WERI-Rb-1 (cell line): Measurements from ENCODE around the gene ACOT8.
"Not testable (repeated sequence)": the region's sequence is repeated elsewhere in the genome, so short reads cannot be mapped to it uniquely, and the experiment has no call there.

Source experiments
- DNase-seq: peaks from one replicate; pipeline ENCODE4 v3.0.0-alpha.2; 2020
- H3K27ac ChIP-seq: fragments of 250-450 bp; sonication (Bioruptor Pico); 2 replicates; pipeline ENCODE4 v1.5.1; 2020; ENCODE audit warnings: mild to moderate bottlenecking, moderate library complexity
- H3K27me3 ChIP-seq: fragments of 250-450 bp; sonication (Bioruptor Pico); 2 replicates; pipeline ENCODE4 v1.5.1; 2021; ENCODE audit warnings: mild to moderate bottlenecking, low read depth, moderate library complexity; ENCODE audit not compliant: insufficient read depth, severe bottlenecking
- H3K36me3 ChIP-seq: fragments of 250-450 bp; sonication (Bioruptor Pico); 2 replicates; pipeline ENCODE4 v1.5.1; 2020; ENCODE audit warnings: mild to moderate bottlenecking, moderate library complexity
- H3K4me3 ChIP-seq: 2 replicates; pipeline ENCODE4 v1.5.1; 2011; ENCODE audit warnings: low read depth, mild to moderate bottlenecking, control low read depth, low read length
- H3K9me3 ChIP-seq: fragments of 250-450 bp; sonication (Bioruptor Pico); 2 replicates; pipeline ENCODE4 v1.5.1; 2021; ENCODE audit warnings: mild to moderate bottlenecking, moderate library complexity; ENCODE audit not compliant: severe bottlenecking
- TF ChIP-seq, protein P1 (sequence below): IDR thresholded peaks from 2 replicates; pipeline ENCODE4 v1.5.1; 2011; ENCODE audit warnings: low read depth, mild to moderate bottlenecking, control low read depth, inconsistent platforms, low read length

The ACOT8 gene

GRCh38 chr20:45833030-45833882 lies 23.9 kb downstream of the ACOT8 start, which contains the start of gene SNX21:
TSS of gene SNX21 (plus strand) at chr20:45833799. CDS start at chr20:45833920, 121 bp downstream.
- TF ChIP-seq, protein P1, sequence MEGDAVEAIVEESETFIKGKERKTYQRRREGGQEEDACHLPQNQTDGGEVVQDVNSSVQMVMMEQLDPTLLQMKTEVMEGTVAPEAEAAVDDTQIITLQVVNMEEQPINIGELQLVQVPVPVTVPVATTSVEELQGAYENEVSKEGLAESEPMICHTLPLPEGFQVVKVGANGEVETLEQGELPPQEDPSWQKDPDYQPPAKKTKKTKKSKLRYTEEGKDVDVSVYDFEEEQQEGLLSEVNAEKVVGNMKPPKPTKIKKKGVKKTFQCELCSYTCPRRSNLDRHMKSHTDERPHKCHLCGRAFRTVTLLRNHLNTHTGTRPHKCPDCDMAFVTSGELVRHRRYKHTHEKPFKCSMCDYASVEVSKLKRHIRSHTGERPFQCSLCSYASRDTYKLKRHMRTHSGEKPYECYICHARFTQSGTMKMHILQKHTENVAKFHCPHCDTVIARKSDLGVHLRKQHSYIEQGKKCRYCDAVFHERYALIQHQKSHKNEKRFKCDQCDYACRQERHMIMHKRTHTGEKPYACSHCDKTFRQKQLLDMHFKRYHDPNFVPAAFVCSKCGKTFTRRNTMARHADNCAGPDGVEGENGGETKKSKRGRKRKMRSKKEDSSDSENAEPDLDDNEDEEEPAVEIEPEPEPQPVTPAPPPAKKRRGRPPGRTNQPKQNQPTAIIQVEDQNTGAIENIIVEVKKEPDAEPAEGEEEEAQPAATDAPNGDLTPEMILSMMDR, result no peak
- peaks cover 8% of the 10 kb centered on the region; the same call in 1 of the 2 replicates for H3K36me3 ChIP-seq
- H3K4me3 ChIP-seq, result peak within 1 kb of the TSS; percentile 67
- DNase-seq, result peak; percentile 82
- H3K27ac ChIP-seq, result peak within 1 kb of the TSS; percentile 56
- H3K9me3 ChIP-seq, result no peaks in the 10 kb centered on the region
- H3K27me3 ChIP-seq, result no peaks in the 10 kb centered on the region

GRCh38 chr20:45832619-45833018 lies 24.6 kb downstream of the ACOT8 start:
- TF ChIP-seq, protein P1, result no peak
- H3K27me3 ChIP-seq, result no peaks in the 10 kb centered on the region
- no peak overlapping the region; the same call in 1 of the 2 replicates for H3K27ac ChIP-seq
- no peaks in the 10 kb centered on the region for H3K9me3 ChIP-seq
- H3K36me3 ChIP-seq, result peaks cover 8% of the 10 kb centered on the region; the same call in 1 of the 2 replicates
- DNase-seq, result no peak
- H3K4me3 ChIP-seq, result no peak overlapping the region

DNA sequence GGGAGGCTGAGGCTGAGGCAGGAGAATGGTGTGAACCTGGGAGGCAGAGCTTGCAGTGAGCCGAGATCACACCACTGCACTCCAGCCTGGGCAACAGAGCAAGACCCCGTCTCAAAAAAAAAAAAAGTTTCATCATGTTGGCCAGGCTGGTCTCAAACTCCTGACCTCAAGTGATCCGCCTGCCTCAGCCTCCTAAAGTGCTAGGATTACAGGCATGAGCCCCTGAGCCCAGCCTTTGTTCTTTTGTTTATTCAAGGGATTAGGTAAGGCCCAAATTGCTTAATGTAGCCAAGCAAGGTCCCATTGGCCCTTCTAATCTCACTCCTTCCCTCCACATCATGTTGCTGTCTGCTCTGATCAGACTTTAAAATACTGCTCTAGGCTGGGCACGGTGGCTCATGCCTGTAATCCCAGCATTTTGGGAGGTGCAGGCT lies 27.5 kb downstream of the ACOT8 start:
- H3K36me3 ChIP-seq, H3K4me3 ChIP-seq, H3K27ac ChIP-seq, H3K9me3 ChIP-seq, DNase-seq, H3K27me3 ChIP-seq: not testable (repeated sequence)

DNA sequence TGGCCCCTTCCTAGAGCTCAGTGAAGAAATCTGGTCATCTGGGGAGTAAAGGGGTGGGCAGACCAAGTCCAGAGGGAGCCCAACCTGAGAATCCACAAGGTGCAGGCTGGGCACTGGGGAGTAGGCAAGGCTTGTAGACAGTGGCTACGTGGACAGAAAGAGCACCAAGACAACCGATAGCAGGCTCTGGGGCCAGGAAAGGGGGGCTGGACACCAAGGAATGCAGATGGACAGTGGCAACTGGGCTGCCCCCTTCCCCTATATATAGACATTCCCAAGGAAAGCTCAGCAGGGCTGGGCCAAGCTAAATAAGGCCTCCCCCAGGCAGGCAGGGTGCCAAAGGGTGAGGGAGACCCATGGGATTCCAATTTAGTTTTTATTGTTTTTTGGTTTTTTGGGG lies 28.6 kb downstream of the ACOT8 start:
- Histone ChIP-seq H3K36me3 (no peaks in the 10 kb centered on the region), H3K9me3 (no peaks in the 10 kb centered on the region), H3K27ac (no peak overlapping the region), H3K27me3 (no peaks in the 10 kb centered on the region), H3K4me3 (no peak overlapping the region)
- TF ChIP-seq, protein P1, result no peak
- DNase-seq, result no peak

- H3K4me3 ChIP-seq, result no peak overlapping the region
- TF ChIP-seq, protein P1, result no peak
- DNase-seq, result no peak
- no peaks in the 10 kb centered on the region for H3K9me3 ChIP-seq
- no peaks in the 10 kb centered on the region for H3K36me3 ChIP-seq
- no peak overlapping the region for H3K27ac ChIP-seq
- H3K27me3 ChIP-seq, result no peaks in the 10 kb centered on the region
These were observed 29.5 kb downstream of the ACOT8 start for GRCh38 chr20:45827712-45828111.

GRCh38 chr20:45827030-45827652 lies 30.1 kb downstream of the ACOT8 start, which contains the start of gene TNNC2:
TSS of gene TNNC2 (minus strand) at chr20:45827312. CDS start at chr20:45827248, 64 bp downstream.
- Histone ChIP-seq H3K9me3 (no peaks in the 10 kb centered on the region), H3K27me3 (no peaks in the 10 kb centered on the region)

More at GRCh38 chr20:45827030-45827652, 30.1 kb downstream of the ACOT8 start, which contains the start of gene TNNC2:
- TF ChIP-seq, protein P1, result no peak
- H3K4me3 ChIP-seq, result no peak within 1 kb of the TSS
- peak within 1 kb of the TSS; percentile 38 for H3K27ac ChIP-seq
- H3K36me3 ChIP-seq, result no peaks in the 10 kb centered on the region
- no peak for DNase-seq
